ENCODE data around the gene PLD4.

Gene PLD4

DNA sequence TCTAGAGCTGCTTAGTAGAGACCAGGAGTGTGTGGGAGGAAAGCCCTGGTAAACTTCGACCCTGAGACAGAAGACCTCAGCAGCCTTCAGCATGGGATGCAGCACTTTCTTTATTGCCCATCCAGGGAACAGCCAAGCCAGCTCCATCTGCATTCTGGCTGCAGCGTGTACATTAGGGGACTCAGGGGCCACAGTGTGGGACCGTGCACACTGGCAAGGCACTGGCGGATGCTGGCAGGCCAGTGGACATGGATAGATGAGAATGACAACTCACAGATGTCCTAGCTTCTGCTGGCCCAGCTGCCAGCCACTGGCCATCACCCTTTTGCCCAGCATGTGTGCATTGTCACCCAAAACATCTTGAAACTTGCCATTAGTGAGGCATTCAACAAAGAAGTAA lies 12.5 kb downstream of the PLD4 start:
- H3K27me3 Mint-ChIP-seq (ENCODE audit: low read depth, poor library complexity), result peaks cover 90% of the 10 kb centered on the region
- H3K4me3 Mint-ChIP-seq, result no peak overlapping the region
- no peaks in the 10 kb centered on the region for H3K9me3 Mint-ChIP-seq
- no peaks in the 10 kb centered on the region for H3K36me3 Mint-ChIP-seq (ENCODE audit: low read depth)
- no peak for DNase-seq
- no peak overlapping the region for H3K27ac Mint-ChIP-seq
- TF ChIP-seq, protein P1, sequence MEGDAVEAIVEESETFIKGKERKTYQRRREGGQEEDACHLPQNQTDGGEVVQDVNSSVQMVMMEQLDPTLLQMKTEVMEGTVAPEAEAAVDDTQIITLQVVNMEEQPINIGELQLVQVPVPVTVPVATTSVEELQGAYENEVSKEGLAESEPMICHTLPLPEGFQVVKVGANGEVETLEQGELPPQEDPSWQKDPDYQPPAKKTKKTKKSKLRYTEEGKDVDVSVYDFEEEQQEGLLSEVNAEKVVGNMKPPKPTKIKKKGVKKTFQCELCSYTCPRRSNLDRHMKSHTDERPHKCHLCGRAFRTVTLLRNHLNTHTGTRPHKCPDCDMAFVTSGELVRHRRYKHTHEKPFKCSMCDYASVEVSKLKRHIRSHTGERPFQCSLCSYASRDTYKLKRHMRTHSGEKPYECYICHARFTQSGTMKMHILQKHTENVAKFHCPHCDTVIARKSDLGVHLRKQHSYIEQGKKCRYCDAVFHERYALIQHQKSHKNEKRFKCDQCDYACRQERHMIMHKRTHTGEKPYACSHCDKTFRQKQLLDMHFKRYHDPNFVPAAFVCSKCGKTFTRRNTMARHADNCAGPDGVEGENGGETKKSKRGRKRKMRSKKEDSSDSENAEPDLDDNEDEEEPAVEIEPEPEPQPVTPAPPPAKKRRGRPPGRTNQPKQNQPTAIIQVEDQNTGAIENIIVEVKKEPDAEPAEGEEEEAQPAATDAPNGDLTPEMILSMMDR (IDR thresholded peaks at IDR 0.05), result no peak
- H3K4me1 Mint-ChIP-seq, result peaks cover 5% of the 10 kb centered on the region

DNA sequence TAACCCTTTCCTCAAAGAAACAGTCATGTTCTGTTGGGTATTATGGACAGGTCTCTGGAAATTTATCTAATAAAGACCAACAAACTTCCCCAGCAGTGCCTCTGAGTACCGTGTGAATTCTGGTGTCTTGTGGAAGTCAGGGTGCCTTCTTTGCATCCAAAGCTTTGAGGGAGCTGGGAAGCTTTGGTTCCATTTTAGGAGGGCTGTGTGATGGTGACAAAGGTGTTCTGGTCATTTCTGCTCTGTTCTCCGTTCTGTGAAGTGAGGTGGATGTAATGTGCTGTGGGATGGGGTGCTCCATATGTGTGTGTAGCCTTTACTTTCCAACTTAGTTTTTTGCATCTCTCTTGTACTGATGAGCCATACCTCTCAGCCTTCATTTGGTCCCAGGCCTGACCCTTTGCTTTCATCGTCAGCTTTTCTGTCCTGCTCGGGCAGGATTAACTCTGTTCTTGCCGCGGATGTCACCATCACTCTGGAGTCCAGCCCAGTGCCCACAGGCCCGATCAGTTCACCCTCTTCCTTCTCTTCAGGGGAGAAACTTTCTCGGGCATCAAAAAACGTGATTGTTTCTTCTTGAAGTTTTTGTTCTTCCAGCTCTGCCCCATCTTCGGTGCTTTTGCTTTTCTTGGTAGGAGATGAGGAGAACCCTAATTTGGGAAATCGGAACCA lies 13.2 kb downstream of the PLD4 start:
- no peaks in the 10 kb centered on the region for H3K9me3 Mint-ChIP-seq
- no peak overlapping the region for H3K4me3 Mint-ChIP-seq
- no peak for DNase-seq
- H3K4me1 Mint-ChIP-seq, result peaks cover 5% of the 10 kb centered on the region
- TF ChIP-seq, protein P1 (IDR thresholded peaks at IDR 0.05), result no peak
- no peak overlapping the region for H3K27ac Mint-ChIP-seq
- peaks cover 83% of the 10 kb centered on the region for H3K27me3 Mint-ChIP-seq (ENCODE audit: low read depth, poor library complexity)
- no peaks in the 10 kb centered on the region for H3K36me3 Mint-ChIP-seq (ENCODE audit: low read depth)

DNA sequence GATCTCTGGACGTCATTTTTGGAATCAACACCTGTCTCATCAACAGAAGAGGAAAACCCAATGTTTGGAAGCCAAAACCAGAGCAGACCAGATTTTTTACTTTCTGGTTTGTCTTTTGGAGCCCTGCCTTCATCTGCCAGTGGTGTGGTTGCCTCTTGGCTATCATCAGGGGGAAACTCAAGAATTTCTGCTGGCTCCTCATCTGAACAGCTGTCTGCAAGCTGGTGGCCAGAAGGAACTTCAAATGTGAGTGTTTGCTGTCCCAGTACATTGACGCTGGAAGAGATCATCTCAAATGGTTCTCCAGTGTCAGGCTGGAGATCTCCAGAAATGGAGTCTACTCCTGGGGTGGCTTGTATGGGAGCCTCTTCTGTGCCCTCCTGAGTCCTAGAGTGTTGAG lies 13.8 kb downstream of the PLD4 start:
- H3K27me3 Mint-ChIP-seq (ENCODE audit: low read depth, poor library complexity), result peaks cover 77% of the 10 kb centered on the region
- peaks cover 5% of the 10 kb centered on the region for H3K4me1 Mint-ChIP-seq
- TF ChIP-seq, protein P1 (IDR thresholded peaks at IDR 0.05), result no peak
- H3K27ac Mint-ChIP-seq, result no peak overlapping the region
- no peak overlapping the region for H3K4me3 Mint-ChIP-seq
- no peaks in the 10 kb centered on the region for H3K36me3 Mint-ChIP-seq (ENCODE audit: low read depth)
- DNase-seq, result no peak
- no peaks in the 10 kb centered on the region for H3K9me3 Mint-ChIP-seq

DNA sequence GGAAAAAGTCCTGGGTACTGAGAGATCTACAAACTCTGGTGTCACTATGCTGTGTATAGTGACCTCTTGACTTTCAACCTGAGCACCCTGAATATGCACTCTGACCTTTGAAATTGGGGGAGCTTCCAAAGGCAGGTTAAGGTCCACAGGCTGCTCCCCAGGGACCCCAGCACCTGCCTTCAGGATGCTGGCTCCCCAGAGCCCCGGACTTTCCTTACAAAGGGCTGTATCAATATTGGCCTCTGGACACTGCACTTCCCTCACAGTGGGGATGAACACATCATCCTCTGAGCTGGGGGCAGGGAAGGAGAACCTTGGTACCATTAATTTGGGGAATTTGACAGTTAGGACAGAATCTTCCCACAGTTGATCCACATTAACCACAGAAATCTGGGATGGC lies 14.3 kb downstream of the PLD4 start:
- no peaks in the 10 kb centered on the region for H3K9me3 Mint-ChIP-seq
- TF ChIP-seq, protein P1 (IDR thresholded peaks at IDR 0.05), result no peak
- no peak overlapping the region for H3K27ac Mint-ChIP-seq
- peaks cover 79% of the 10 kb centered on the region for H3K27me3 Mint-ChIP-seq (ENCODE audit: low read depth, poor library complexity)
- no peak overlapping the region for H3K4me3 Mint-ChIP-seq
- no peak for DNase-seq
- H3K4me1 Mint-ChIP-seq, result peaks cover 5% of the 10 kb centered on the region
- H3K36me3 Mint-ChIP-seq (ENCODE audit: low read depth), result no peaks in the 10 kb centered on the region

DNA sequence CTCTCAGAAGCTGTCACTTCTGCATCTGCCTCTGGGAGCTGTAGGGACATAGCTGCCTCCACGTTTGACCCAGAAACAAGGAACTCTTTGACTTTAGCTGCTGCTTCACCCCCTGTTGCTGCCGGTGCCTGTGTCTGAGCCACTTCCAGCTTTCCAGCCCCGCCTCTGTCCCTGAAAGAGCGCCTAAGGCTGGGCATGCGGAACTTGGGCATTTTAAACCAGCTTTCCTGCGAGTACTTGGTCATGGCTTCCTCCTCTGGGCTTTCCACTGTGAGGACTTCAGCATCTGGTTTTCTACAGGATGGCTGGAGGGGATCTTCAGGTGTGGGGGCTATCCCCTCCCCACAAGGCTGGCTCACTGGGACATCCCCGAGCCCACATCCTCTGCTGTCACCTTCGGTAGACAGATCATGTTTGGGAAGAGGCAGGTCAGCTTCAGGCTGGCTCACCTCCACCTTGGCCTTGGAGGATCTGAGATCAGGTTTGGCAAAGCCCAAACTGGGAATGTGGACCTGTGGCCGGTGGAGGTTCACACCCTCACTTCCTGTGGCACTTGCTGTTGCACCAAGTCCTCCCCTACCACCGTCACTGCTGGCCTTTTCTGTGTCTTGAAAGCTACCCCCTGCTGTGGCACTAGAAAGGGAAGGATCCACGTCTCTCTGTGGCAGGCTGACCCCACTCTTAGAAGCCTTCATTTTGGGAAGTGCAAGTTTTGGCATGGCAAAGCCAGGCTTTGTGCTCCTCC lies 15.2 kb downstream of the PLD4 start:
- TF ChIP-seq, protein P1 (IDR thresholded peaks at IDR 0.05), result no peak
- Mint-ChIP-seq H3K4me3 (no peak overlapping the region), H3K27ac (no peak overlapping the region), H3K36me3 (ENCODE audit: low read depth) (no peaks in the 10 kb centered on the region), H3K27me3 (ENCODE audit: low read depth, poor library complexity) (peaks cover 70% of the 10 kb centered on the region), H3K4me1 (no peaks in the 10 kb centered on the region), H3K9me3 (no peaks in the 10 kb centered on the region)
- DNase-seq, result no peak

Measured in nephron progenitor cell (in vitro differentiated cells).